Measurements from ENCODE around the gene CCDC146. TPM values are rescaled to one million over a fixed set of nuclear protein-coding genes. Genes with fewer than 3 reads are reported as not detected.
"Not testable (repeated sequence)": the region's sequence is repeated elsewhere in the genome, so short reads cannot be mapped to it uniquely, and the experiment has no call there.

The CCDC146 gene
- total and polyA plus RNA-seq, 10 of the 15 experiments (the other 5 are each of a cell fraction or from before 2014, with no cell fraction given) = 0.28 to 5.3 (median 1.3) TPM

- FAIRE-seq; intact Hi-C loops (cut with micrococcal nuclease; ENCODE audit: unreplicated experiment); POLR2A ChIA-PET; H3K36me3 ChIP-seq (ENCODE audit: control insufficient read depth in 2 of 2, insufficient read depth in 2 of 2, low read length in 1 of 2); H2AFZ ChIP-seq (ENCODE audit: control insufficient read depth, low read depth, low read length); H3K9ac ChIP-seq (ENCODE audit: control insufficient read depth, insufficient read depth, low read length); BruUV-seq (replicated peaks); H3K27me3 ChIP-seq (replicated peaks in 1 of 2; ENCODE audit: control insufficient read depth in 2 of 2, insufficient read depth in 2 of 2, low read length in 1 of 2); H4K20me1 ChIP-seq (ENCODE audit: control insufficient read depth, insufficient read depth); H3K27ac ChIP-seq (ENCODE audit: control insufficient read depth, insufficient read depth); H3K4me3 ChIP-seq; H3K9me3 ChIP-seq (replicated peaks; ENCODE audit: control insufficient read depth, insufficient read depth, low read length); in situ Hi-C loops (cut with MboI); DNase-seq (ENCODE audit: low read depth, low spot score); H3K79me2 ChIP-seq (ENCODE audit: control insufficient read depth, insufficient read depth, low read length); H3K4me2 ChIP-seq (ENCODE audit: control insufficient read depth, insufficient read depth); CTCF ChIA-PET; RAD21 ChIA-PET (ENCODE audit: unreplicated experiment); ATAC-seq; H3K4me1 ChIP-seq (ENCODE audit: control insufficient read depth, insufficient read depth, low read length): not testable (repeated sequence)
- 98% methylated on average over 3 of the region's 5 CpGs for WGBS (ENCODE audit: insufficient coverage, insufficient replicate concordance, low lambda C conversion rate, missing lambda C conversion rate)
- SMC1A ChIA-PET (ENCODE audit: uncharacterized antibody, unreplicated experiment) = interaction anchor here (0.6 kb wide), 1 partner anchor 844 kb away, joined by 3 read pairs; no protein-coding TSS in a partner anchor
These were observed 45.4 kb upstream of the CCDC146 start for GRCh38 chr7:77077060-77077459.

GRCh38 chr7:77079112-77079511 is 43.3 kb upstream of the CCDC146 start:
- H3K79me2 ChIP-seq (ENCODE audit: control insufficient read depth, insufficient read depth, low read length); FAIRE-seq; H3K9me3 ChIP-seq (replicated peaks; ENCODE audit: control insufficient read depth, insufficient read depth, low read length); in situ Hi-C loops (cut with MboI); H3K36me3 ChIP-seq (ENCODE audit: control insufficient read depth in 2 of 2, insufficient read depth in 2 of 2, low read length in 1 of 2); ATAC-seq; POLR2A ChIA-PET; CTCF ChIA-PET; RAD21 ChIA-PET (ENCODE audit: unreplicated experiment); H4K20me1 ChIP-seq (ENCODE audit: control insufficient read depth, insufficient read depth); H3K4me2 ChIP-seq (ENCODE audit: control insufficient read depth, insufficient read depth); H3K27ac ChIP-seq (ENCODE audit: control insufficient read depth, insufficient read depth); H3K27me3 ChIP-seq (replicated peaks in 1 of 2; ENCODE audit: control insufficient read depth in 2 of 2, insufficient read depth in 2 of 2, low read length in 1 of 2); H3K4me1 ChIP-seq (ENCODE audit: control insufficient read depth, insufficient read depth, low read length); SMC1A ChIA-PET (ENCODE audit: uncharacterized antibody, unreplicated experiment); H2AFZ ChIP-seq (ENCODE audit: control insufficient read depth, low read depth, low read length); BruUV-seq (replicated peaks); H3K4me3 ChIP-seq; H3K9ac ChIP-seq (ENCODE audit: control insufficient read depth, insufficient read depth, low read length); intact Hi-C loops (cut with micrococcal nuclease; ENCODE audit: unreplicated experiment); DNase-seq (ENCODE audit: low read depth, low spot score): not testable (repeated sequence)

GRCh38 chr7:77079624-77080023 is 42.8 kb upstream of the CCDC146 start:
- 35% methylated on average over 5 of the region's 5 CpGs for WGBS (ENCODE audit: insufficient coverage, insufficient replicate concordance, low lambda C conversion rate, missing lambda C conversion rate)
- SMC1A ChIA-PET (ENCODE audit: uncharacterized antibody, unreplicated experiment); H2AFZ ChIP-seq (ENCODE audit: control insufficient read depth, low read depth, low read length); H4K20me1 ChIP-seq (ENCODE audit: control insufficient read depth, insufficient read depth); H3K4me1 ChIP-seq (ENCODE audit: control insufficient read depth, insufficient read depth, low read length); CTCF ChIA-PET; H3K4me2 ChIP-seq (ENCODE audit: control insufficient read depth, insufficient read depth); H3K9ac ChIP-seq (ENCODE audit: control insufficient read depth, insufficient read depth, low read length); in situ Hi-C loops (cut with MboI); H3K79me2 ChIP-seq (ENCODE audit: control insufficient read depth, insufficient read depth, low read length); H3K4me3 ChIP-seq; ATAC-seq; RAD21 ChIA-PET (ENCODE audit: unreplicated experiment); H3K36me3 ChIP-seq (ENCODE audit: control insufficient read depth in 2 of 2, insufficient read depth in 2 of 2, low read length in 1 of 2); H3K27ac ChIP-seq (ENCODE audit: control insufficient read depth, insufficient read depth); FAIRE-seq; H3K27me3 ChIP-seq (replicated peaks in 1 of 2; ENCODE audit: control insufficient read depth in 2 of 2, insufficient read depth in 2 of 2, low read length in 1 of 2); POLR2A ChIA-PET; intact Hi-C loops (cut with micrococcal nuclease; ENCODE audit: unreplicated experiment); H3K9me3 ChIP-seq (replicated peaks; ENCODE audit: control insufficient read depth, insufficient read depth, low read length); BruUV-seq (replicated peaks); DNase-seq (ENCODE audit: low read depth, low spot score): not testable (repeated sequence)

- POLR2A ChIA-PET; H3K36me3 ChIP-seq (ENCODE audit: control insufficient read depth in 2 of 2, insufficient read depth in 2 of 2, low read length in 1 of 2); H4K20me1 ChIP-seq (ENCODE audit: control insufficient read depth, insufficient read depth); H3K9ac ChIP-seq (ENCODE audit: control insufficient read depth, insufficient read depth, low read length); H3K4me1 ChIP-seq (ENCODE audit: control insufficient read depth, insufficient read depth, low read length); H3K4me2 ChIP-seq (ENCODE audit: control insufficient read depth, insufficient read depth); H3K79me2 ChIP-seq (ENCODE audit: control insufficient read depth, insufficient read depth, low read length); H3K4me3 ChIP-seq; RAD21 ChIA-PET (ENCODE audit: unreplicated experiment); CTCF ChIA-PET; FAIRE-seq; H3K27ac ChIP-seq (ENCODE audit: control insufficient read depth, insufficient read depth); ATAC-seq; H2AFZ ChIP-seq (ENCODE audit: control insufficient read depth, low read depth, low read length); in situ Hi-C loops (cut with MboI); H3K9me3 ChIP-seq (replicated peaks; ENCODE audit: control insufficient read depth, insufficient read depth, low read length); BruUV-seq (replicated peaks); intact Hi-C loops (cut with micrococcal nuclease; ENCODE audit: unreplicated experiment); H3K27me3 ChIP-seq (replicated peaks in 1 of 2; ENCODE audit: control insufficient read depth in 2 of 2, insufficient read depth in 2 of 2, low read length in 1 of 2); DNase-seq (ENCODE audit: low read depth, low spot score): not testable (repeated sequence)
- SMC1A ChIA-PET (ENCODE audit: uncharacterized antibody, unreplicated experiment) = interaction anchor here (0.6 kb wide), 1 partner anchor 307 kb away, joined by 3 read pairs; no protein-coding TSS in a partner anchor
- 86% methylated on average over 1 of the region's 2 CpGs for WGBS (ENCODE audit: insufficient coverage, insufficient replicate concordance, low lambda C conversion rate, missing lambda C conversion rate)
These were observed 42.2 kb upstream of the CCDC146 start for GRCh38 chr7:77080236-77080635.

Measured in GM12878 (cell line).